WERI-Rb-1 (cell line): ENCODE results near the gene UBE2G1.

ENCODE experiments used
- DNase-seq: peaks from one replicate; pipeline ENCODE4 v3.0.0-alpha.2; 2020
- H3K27ac ChIP-seq: fragments of 250-450 bp; sonication (Bioruptor Pico); 2 replicates; pipeline ENCODE4 v1.5.1; 2020; ENCODE audit warnings: mild to moderate bottlenecking, moderate library complexity
- H3K27me3 ChIP-seq: fragments of 250-450 bp; sonication (Bioruptor Pico); 2 replicates; pipeline ENCODE4 v1.5.1; 2021; ENCODE audit warnings: mild to moderate bottlenecking, low read depth, moderate library complexity; ENCODE audit not compliant: insufficient read depth, severe bottlenecking
- H3K36me3 ChIP-seq: fragments of 250-450 bp; sonication (Bioruptor Pico); 2 replicates; pipeline ENCODE4 v1.5.1; 2020; ENCODE audit warnings: mild to moderate bottlenecking, moderate library complexity
- H3K4me3 ChIP-seq: 2 replicates; pipeline ENCODE4 v1.5.1; 2011; ENCODE audit warnings: low read depth, mild to moderate bottlenecking, control low read depth, low read length
- H3K9me3 ChIP-seq: fragments of 250-450 bp; sonication (Bioruptor Pico); 2 replicates; pipeline ENCODE4 v1.5.1; 2021; ENCODE audit warnings: mild to moderate bottlenecking, moderate library complexity; ENCODE audit not compliant: severe bottlenecking
- CTCF ChIP-seq: IDR thresholded peaks from 2 replicates; pipeline ENCODE4 v1.5.1; 2011; ENCODE audit warnings: low read depth, mild to moderate bottlenecking, control low read depth, inconsistent platforms, low read length

Gene UBE2G1

GRCh38 chr17:4276514-4276913 is 90.0 kb downstream of the UBE2G1 start:
- Histone ChIP-seq H3K36me3 (peaks cover 23% of the 10 kb centered on the region), H3K9me3 (no peaks in the 10 kb centered on the region), H3K4me3 (no peak overlapping the region), H3K27me3 (no peaks in the 10 kb centered on the region), H3K27ac (no peak overlapping the region)
- DNase-seq, result no peak
- no peak for TF ChIP-seq CTCF

GRCh38 chr17:4272972-4273368 is 93.5 kb downstream of the UBE2G1 start:
- Histone ChIP-seq H3K36me3 (peaks cover 19% of the 10 kb centered on the region), H3K27me3 (no peaks in the 10 kb centered on the region), H3K9me3 (no peaks in the 10 kb centered on the region), H3K4me3 (no peak overlapping the region), H3K27ac (no peak overlapping the region)
- TF ChIP-seq CTCF, result no peak
- DNase-seq, result no peak

- Histone ChIP-seq H3K36me3 (peaks cover 20% of the 10 kb centered on the region), H3K27ac (no peak overlapping the region), H3K4me3 (no peak overlapping the region), H3K27me3 (no peaks in the 10 kb centered on the region), H3K9me3 (no peaks in the 10 kb centered on the region)
- TF ChIP-seq CTCF, result no peak
- DNase-seq, result no peak
Observed at GRCh38 chr17:4272213-4272971, 94.1 kb downstream of the UBE2G1 start.

GRCh38 chr17:4270736-4271135 is 95.7 kb downstream of the UBE2G1 start:
- no peak for DNase-seq
- Histone ChIP-seq H3K27me3 (no peaks in the 10 kb centered on the region), H3K36me3 (peaks cover 20% of the 10 kb centered on the region), H3K27ac (no peak overlapping the region), H3K9me3 (no peaks in the 10 kb centered on the region), H3K4me3 (no peak overlapping the region)
- no peak for TF ChIP-seq CTCF

GRCh38 chr17:4269915-4270314 is 96.6 kb downstream of the UBE2G1 start:
- no peak overlapping the region for H3K27ac ChIP-seq
- peaks cover 20% of the 10 kb centered on the region for H3K36me3 ChIP-seq
- no peak for TF ChIP-seq CTCF
- no peak overlapping the region for H3K4me3 ChIP-seq
- H3K27me3 ChIP-seq, result no peaks in the 10 kb centered on the region
- no peaks in the 10 kb centered on the region for H3K9me3 ChIP-seq
- no peak for DNase-seq

GRCh38 chr17:4267402-4267801 is 99.1 kb downstream of the UBE2G1 start:
- no peak overlapping the region for H3K4me3 ChIP-seq
- TF ChIP-seq CTCF, result no peak
- DNase-seq, result no peak
- peaks cover 16% of the 10 kb centered on the region for H3K36me3 ChIP-seq
- no peaks in the 10 kb centered on the region for H3K27me3 ChIP-seq
- H3K9me3 ChIP-seq, result no peaks in the 10 kb centered on the region
- no peak overlapping the region for H3K27ac ChIP-seq
